HCT116 (cell line): ENCODE results near the gene CADPS2. TPM values are rescaled to one million over a fixed set of nuclear protein-coding genes. Genes with fewer than 3 reads are reported as not detected.

ENCODE experiments used
- ATAC-seq: fragments of 200-7000 bp; cut with Tn5 transposase; 2 replicates; pipeline ENCODE4 v1.9.1; 2020; ENCODE audit warnings: mild to moderate bottlenecking, moderate library complexity
- BruUV-seq: library from RNA; stranded (reverse); fragments of 400-500 nt; replicated peaks from 2 replicates; lab custom pipeline; 2021; lab: Mats Ljungman, UMichigan
- CTCF ChIA-PET: fragments of 300-600 bp; sonication (Branson Sonifier 250); formaldehyde crosslinking; loops from one replicate; lab custom pipeline; 2021; ENCODE audit warnings: antibody characterized with exemption; lab: Charles Lee
- POLR2A ChIA-PET: fragments of 300-600, 350-600 bp; sonication (Branson Sonifier 250); formaldehyde crosslinking; loops from one replicate; lab custom pipeline; 2021; ENCODE audit warnings: antibody characterized with exemption; lab: Charles Lee
- RAD21 ChIA-PET, 2 experiments: fragments of 300-600 bp; sonication (Branson Sonifier 250); formaldehyde crosslinking; loops; one replicate each; lab custom pipeline; 2023; ENCODE audit warnings: low total read pairs in 2 of 2; ENCODE audit not compliant: uncharacterized antibody in 2 of 2, unreplicated experiment in 2 of 2, low non-redundant PET in 1 of 2; lab: Charles Lee
- DNase-seq: peaks from one replicate; pipeline ENCODE4 v3.0.0-alpha.2; 2010; ENCODE audit warnings: low read depth, low spot score
- H2AFZ ChIP-seq: fragments of 200-600 bp; shearing (Covaris generic), sonication (generic); 2 replicates; pipeline ENCODE4 v1.6.1; 2017; ENCODE audit warnings: low read depth, mixed run types, mixed read lengths, antibody characterized with exemption, low read length; ENCODE audit not compliant: poor library complexity, severe bottlenecking
- H3K27ac ChIP-seq: 2 replicates; pipeline ENCODE4 v1.5.1; 2012; ENCODE audit warnings: low read depth, low read length
- H3K27me3 ChIP-seq: fragments of 200-600 bp; sonication (generic); 2 replicates; pipeline ENCODE4 v1.6.1; 2016; ENCODE audit warnings: mixed run types, low read length, mixed read lengths; ENCODE audit not compliant: insufficient read depth
- H3K36me3 ChIP-seq, 2 experiments: fragments of 200-500 bp in 1 of 2; fragments of 200-600 bp in 1 of 2; sonication (Bioruptor generic) in 1 of 2; sonication (generic) in 1 of 2; 2 replicates each; pipeline versions ENCODE4 v1.5.1 to v1.6.1; 2014 to 2016; ENCODE audit warnings: low read length in 2 of 2, inconsistent platforms in 1 of 2, mixed read lengths in 1 of 2, mixed run types in 1 of 2; ENCODE audit not compliant: insufficient read depth in 2 of 2, control insufficient read depth in 1 of 2
- H3K4me1 ChIP-seq, 2 experiments: fragments of 200-600 bp in 1 of 2; sonication (generic) in 1 of 2; 2 replicates each; pipeline versions ENCODE4 v1.5.1 to v1.6.1; 2012 to 2017; ENCODE audit warnings: low read length in 2 of 2, inconsistent platforms in 1 of 2, mild to moderate bottlenecking in 1 of 2, mixed read lengths in 1 of 2, mixed run types in 1 of 2, moderate library complexity in 1 of 2; ENCODE audit not compliant: insufficient read depth in 2 of 2, control insufficient read depth in 1 of 2
- H3K4me2 ChIP-seq: fragments of 200-600 bp; sonication (generic); 2 replicates; pipeline ENCODE4 v1.6.1; 2017; ENCODE audit warnings: mixed run types, low read length, mixed read lengths
- H3K4me3 ChIP-seq, 2 experiments: fragments of 200-600 bp in 1 of 2; sonication (generic) in 1 of 2; replicated peaks in 1 of 2; 2 replicates each; pipeline ENCODE4 v1.5.1; 2011 to 2016; ENCODE audit warnings: low read length in 2 of 2, control low read depth in 1 of 2, low read depth in 1 of 2, mild to moderate bottlenecking in 1 of 2, mixed read lengths in 1 of 2, mixed run types in 1 of 2
- H3K79me2 ChIP-seq: fragments of 200-600 bp; sonication (generic); 2 replicates; pipeline ENCODE4 v1.6.1; 2017; ENCODE audit warnings: mild to moderate bottlenecking, mixed run types, low read length, moderate library complexity, mixed read lengths; ENCODE audit not compliant: insufficient read depth
- H3K9ac ChIP-seq: fragments of 200-600 bp; sonication (generic); 2 replicates; pipeline ENCODE4 v1.6.1; 2016; ENCODE audit warnings: low read length, mixed read lengths
- H3K9me2 ChIP-seq: fragments of 200-600 bp; sonication (generic), shearing (Covaris generic); 2 replicates; pipeline ENCODE4 v1.6.1; 2017; ENCODE audit warnings: mixed run types, mild to moderate bottlenecking, moderate library complexity; ENCODE audit not compliant: insufficient read depth
- H3K9me3 ChIP-seq, 2 experiments: fragments of 200-500 bp in 1 of 2; fragments of 200-600 bp in 1 of 2; sonication (Bioruptor generic) in 1 of 2; sonication (generic) in 1 of 2; 2 replicates each; pipeline ENCODE4 v1.6.1; 2014 to 2017; ENCODE audit warnings: low read length in 2 of 2, mixed read lengths in 2 of 2, inconsistent platforms in 1 of 2, low read depth in 1 of 2, mild to moderate bottlenecking in 1 of 2, mixed run types in 1 of 2, moderate library complexity in 1 of 2; ENCODE audit not compliant: control insufficient read depth in 1 of 2, insufficient read depth in 1 of 2
- H4K20me1 ChIP-seq: fragments of 200-600 bp; sonication (generic), shearing (Covaris generic); 2 replicates; pipeline ENCODE4 v1.6.1; 2017; ENCODE audit warnings: mixed run types, mild to moderate bottlenecking, moderate library complexity; ENCODE audit not compliant: insufficient read depth
- ATF3 ChIP-seq: IDR thresholded peaks from 2 replicates; pipeline ENCODE4 v1.6.1; 2012
- CBX3 ChIP-seq: IDR thresholded peaks from 2 replicates; pipeline ENCODE4 v1.6.1; 2012; ENCODE audit warnings: low read depth
- CEBPB ChIP-seq: IDR thresholded peaks from 2 replicates; pipeline ENCODE4 v1.6.1; 2012; ENCODE audit warnings: low read depth
- CTCF ChIP-seq, 3 experiments: fragments of 200-600 bp in 1 of 3; sonication (generic) in 1 of 3; IDR thresholded peaks in 2 of 3; conservative IDR thresholded peaks in 1 of 3; 2 replicates each; pipeline ENCODE4 v1.5.1; 2012 to 2017; ENCODE audit warnings: low read depth in 2 of 3, low read length in 2 of 3, antibody characterized with exemption in 1 of 3, borderline replicate concordance in 1 of 3, control low read depth in 1 of 3, mild to moderate bottlenecking in 1 of 3, mixed read lengths in 1 of 3, mixed run types in 1 of 3, moderate library complexity in 1 of 3; ENCODE audit not compliant: insufficient read depth in 1 of 3
- ELF1 ChIP-seq: IDR thresholded peaks from 2 replicates; pipeline ENCODE4 v1.6.1; 2012; ENCODE audit warnings: low read depth, borderline replicate concordance
- EZH2 ChIP-seq: fragments of 200-600 bp; sonication (generic); IDR thresholded peaks from 2 replicates; pipeline ENCODE4 v1.6.1; 2017; ENCODE audit warnings: antibody characterized with exemption, mixed run types
- EZH2phosphoT487 ChIP-seq: fragments of 200-600 bp; IDR thresholded peaks from 2 replicates; pipeline ENCODE4 v1.6.1; 2018; ENCODE audit warnings: antibody characterized with exemption, borderline replicate concordance
- FOSL1 ChIP-seq: IDR thresholded peaks from 2 replicates; pipeline ENCODE4 v1.6.1; 2012; ENCODE audit warnings: low read depth
- POLR2A ChIP-seq: IDR thresholded peaks from 2 replicates; pipeline ENCODE4 v1.7.0; 2011; ENCODE audit warnings: borderline replicate concordance; ENCODE audit not compliant: insufficient read depth, insufficient read length; ENCODE audit errors: extremely low read depth
- POLR2AphosphoS5 ChIP-seq: IDR thresholded peaks from 2 replicates; pipeline ENCODE4 v1.6.1; 2011; ENCODE audit warnings: mild to moderate bottlenecking, low read depth, low read length, moderate library complexity
- RAD21 ChIP-seq: IDR thresholded peaks from 2 replicates; pipeline ENCODE4 v1.6.1; 2012; ENCODE audit warnings: low read depth, mild to moderate bottlenecking
- SP1 ChIP-seq: IDR thresholded peaks from 2 replicates; pipeline ENCODE4 v1.6.1; 2012; ENCODE audit warnings: low read depth
- TCF7L2 ChIP-seq: IDR thresholded peaks from 2 replicates; pipeline ENCODE4 v1.7.0; 2011; ENCODE audit warnings: borderline replicate concordance, inconsistent platforms; ENCODE audit not compliant: insufficient read depth, insufficient read length; ENCODE audit errors: extremely low read depth
- ZNF274 ChIP-seq: fragments of 200-500 bp; sonication (Bioruptor generic); IDR thresholded peaks from 2 replicates; pipeline ENCODE4 v1.6.1; 2014; ENCODE audit warnings: mild to moderate bottlenecking, low read depth, low read length, inconsistent platforms
- intact Hi-C: fragments of 100-400 bp; cut with micrococcal nuclease; formaldehyde crosslinking; loops from 2 replicates; pipeline ENCODE4 v1.10.0; 2022
- total RNA-seq: library from RNA; stranded (reverse); gene quantifications from one replicate; pipeline ENCODE4 v1.2.1, GENCODE V29; 2021; ENCODE audit not compliant: unreplicated experiment

CADPS2 gene
- total RNA-seq, 1 experiment from 2014 or later = 7.5 TPM

GRCh38 chr7:122827763-122828162 lies 58.5 kb downstream of the CADPS2 start (continued):
- TF ChIP-seq CTCF (IDR thresholded peaks at IDR 0.05 in 2 of 3, conservative IDR thresholded peaks at IDR 0.05 in 1 of 3; ENCODE audit: borderline replicate concordance in 1 of 3, insufficient read depth in 1 of 3, low read depth in 2 of 3, low read length in 2 of 3) (no peak), RAD21 (no peak), TCF7L2 (no peak)

GRCh38 chr7:122813845-122814244 lies 72.4 kb downstream of the CADPS2 start:
- Histone ChIP-seq H4K20me1 (no peaks in the 10 kb centered on the region), H3K79me2 (no peaks in the 10 kb centered on the region), H3K9me3 (no peaks in the 10 kb centered on the region)
- ATAC-seq = no peak
- RAD21 ChIA-PET = no interaction called here
- TF ChIP-seq POLR2A (no peak), EZH2phosphoT487 (no peak), CBX3 (no peak), ATF3 (no peak), FOSL1 (no peak), POLR2AphosphoS5 (no peak), RAD21 (no peak), ELF1 (no peak), CEBPB (no peak), CTCF (IDR thresholded peaks at IDR 0.05 in 2 of 3, conservative IDR thresholded peaks at IDR 0.05 in 1 of 3; ENCODE audit: borderline replicate concordance in 1 of 3, insufficient read depth in 1 of 3, low read depth in 2 of 3, low read length in 2 of 3) (no peak), EZH2 (no peak), SP1 (no peak), ZNF274 (no peak)
- TF ChIP-seq, all 23 proteins: peak for 0
- no peak overlapping the region for H3K4me3 ChIP-seq
- no peak for DNase-seq
- ChIA-PET POLR2A (no interaction called here), CTCF (interaction anchor here (0.5 kb wide), 1 partner anchor 351 kb away, joined by 3 read pairs; no protein-coding TSS in a partner anchor)
- H3K36me3 ChIP-seq = no peaks in the 10 kb centered on the region
- no peak overlapping the region for H3K9ac ChIP-seq
- no peaks in the 10 kb centered on the region for H3K9me2 ChIP-seq
- no peaks in the 10 kb centered on the region for H3K27me3 ChIP-seq
- H3K4me1 ChIP-seq = no peaks in the 10 kb centered on the region
- H3K4me2 ChIP-seq = no peak overlapping the region
- H2AFZ ChIP-seq = no peak overlapping the region
- H3K27ac ChIP-seq = no peak overlapping the region
- no TSS peak for BruUV-seq
- intact Hi-C loops = no loop called here
